Kidney tubule cell (primary cell): ENCODE data around the gene TFF3.

ENCODE experiments used
- DNase-seq: peaks from one replicate; pipeline ENCODE4 v3.0.0-alpha.2; 2018; ENCODE audit warnings: low spot score

Gene TFF3

DNA sequence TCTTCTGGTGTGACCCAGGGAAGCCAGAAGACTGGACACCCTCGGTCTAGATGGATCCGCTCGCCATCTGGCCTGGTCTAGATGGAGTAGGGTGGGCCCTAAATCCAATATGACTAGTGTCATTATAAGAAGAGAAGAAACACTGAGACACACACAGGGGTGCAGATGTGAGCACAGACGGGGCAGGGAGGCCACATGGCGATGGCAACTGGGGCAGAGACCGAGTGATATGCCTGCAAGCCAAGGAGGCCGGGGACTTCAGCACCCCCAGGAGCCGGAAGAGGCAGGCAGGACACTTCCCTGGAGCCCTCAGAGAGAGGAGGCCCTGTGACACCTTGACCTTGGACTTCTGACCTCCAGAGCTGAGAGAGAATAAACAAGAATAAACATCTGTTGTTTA is 5.6 kb upstream of the TFF3 start:
- no peak for DNase-seq

DNA sequence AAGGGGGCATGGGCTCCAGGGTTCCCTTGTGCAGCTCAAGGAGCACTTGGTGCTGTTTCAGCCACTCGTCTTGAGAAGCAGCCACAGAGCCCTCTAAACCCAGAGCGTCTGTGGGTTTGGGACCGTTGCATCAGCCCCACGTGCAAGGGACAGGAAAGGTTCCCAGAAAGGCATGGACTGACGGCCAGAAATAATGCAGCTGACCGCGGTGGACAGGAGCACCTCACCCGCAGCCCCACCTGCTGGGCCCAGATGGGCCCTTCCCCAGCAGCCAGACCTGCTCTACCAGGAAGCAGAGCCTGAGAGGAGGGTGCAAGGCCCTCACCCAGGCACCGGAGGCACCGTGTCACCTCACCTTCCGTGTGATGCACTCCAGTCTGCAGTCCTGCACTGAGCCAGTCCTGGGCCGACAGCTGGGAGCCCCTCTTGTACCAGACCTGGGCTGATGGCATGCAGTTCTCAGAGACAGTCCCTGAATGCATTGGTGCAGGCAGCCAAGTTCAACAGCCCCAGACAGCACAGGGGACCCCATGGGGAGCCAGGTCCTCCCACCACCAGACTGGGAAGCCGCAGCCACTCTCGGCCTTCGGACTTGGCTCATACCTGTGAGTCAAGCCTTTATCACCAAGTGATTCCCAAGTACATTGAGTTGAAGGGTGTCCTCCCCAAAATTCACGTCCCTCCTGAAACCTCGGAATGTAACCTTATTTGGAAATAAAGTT is 4.8 kb upstream of the TFF3 start:
- DNase-seq = no peak

DNA sequence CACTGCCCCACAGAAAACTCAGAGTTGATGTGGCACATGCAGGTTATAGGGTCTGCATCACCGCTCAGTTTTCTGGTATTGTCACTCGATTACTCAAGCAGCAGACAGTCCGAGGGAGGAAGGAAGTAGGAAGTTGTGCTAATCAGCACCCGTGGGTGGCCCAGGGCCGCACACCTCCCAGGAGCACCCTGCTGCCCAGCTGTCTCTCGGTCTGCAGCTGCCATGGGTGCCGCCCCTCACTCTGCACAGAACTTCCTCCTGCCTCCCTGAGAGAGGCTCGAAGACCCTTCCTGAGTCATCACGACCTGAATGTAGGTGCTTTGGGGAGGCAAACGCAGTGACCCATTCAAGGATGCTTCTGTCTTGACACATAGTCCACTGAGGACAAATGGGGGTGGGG is 4.2 kb upstream of the TFF3 start:
- DNase-seq = no peak

DNA sequence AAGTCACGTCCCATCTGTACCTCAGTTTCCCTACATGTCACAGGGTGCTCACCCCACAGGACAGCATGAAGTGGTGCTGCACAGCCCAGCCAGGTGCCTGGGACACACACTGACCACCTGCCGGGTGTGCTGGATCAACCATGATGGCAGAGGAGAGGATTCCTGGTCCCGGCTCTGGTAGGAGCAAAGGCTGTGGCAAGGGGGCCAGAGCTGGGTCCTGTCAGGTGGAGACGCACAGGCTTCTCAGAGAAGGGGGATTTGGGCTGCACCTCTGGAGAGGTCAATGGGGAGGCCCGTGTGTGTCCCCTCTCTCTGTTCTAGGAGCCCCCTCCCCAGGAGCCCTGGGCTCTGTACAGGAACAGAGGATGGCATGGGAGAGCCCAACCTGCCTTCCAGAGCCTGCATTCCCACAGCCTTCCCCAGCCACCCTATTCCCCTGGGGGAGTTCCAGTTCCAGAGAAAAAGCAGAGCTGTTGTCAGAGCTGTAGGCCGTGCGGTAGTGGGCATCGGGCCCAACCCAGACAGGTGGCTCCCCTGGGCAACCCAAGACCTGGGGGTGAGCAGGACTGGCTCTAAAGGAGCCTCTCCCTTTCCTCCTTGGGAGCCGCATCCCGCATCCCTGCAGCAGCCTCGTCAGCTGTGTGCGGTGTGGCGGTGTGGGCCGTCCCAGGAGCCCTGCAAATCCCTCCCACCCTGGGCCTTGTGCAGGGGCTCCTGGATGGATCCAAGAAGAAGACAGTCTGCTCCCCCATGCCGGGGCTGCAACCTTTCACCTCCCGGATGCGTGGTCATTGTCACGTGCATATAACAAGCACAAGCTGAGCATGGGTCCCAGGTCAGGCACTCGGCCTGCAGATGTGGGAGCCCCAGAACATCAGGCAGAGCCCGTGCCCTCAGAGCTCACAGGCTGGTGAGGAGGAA is 2.9 kb upstream of the TFF3 start:
- DNase-seq = no peak

DNA sequence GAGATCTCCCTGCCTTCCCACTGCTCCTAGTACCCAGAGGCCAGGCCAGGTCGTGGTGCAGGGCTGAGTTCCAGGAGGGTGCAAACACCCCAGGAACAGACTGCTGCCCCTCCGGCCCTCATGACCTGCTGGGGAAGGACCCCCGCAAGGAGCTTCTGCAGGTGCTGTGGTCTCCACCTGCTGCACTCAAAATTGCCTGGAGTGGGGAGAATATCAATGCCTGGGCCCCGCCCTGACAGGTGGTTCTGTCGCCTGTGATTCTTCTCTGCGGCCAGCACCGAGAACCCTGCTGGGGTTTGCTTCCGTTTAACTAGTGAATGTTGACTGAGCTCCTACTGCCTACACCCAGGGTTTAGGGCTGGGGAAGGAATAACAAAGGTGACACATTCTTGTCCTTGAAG is 2.1 kb upstream of the TFF3 start:
- no peak for DNase-seq

DNA sequence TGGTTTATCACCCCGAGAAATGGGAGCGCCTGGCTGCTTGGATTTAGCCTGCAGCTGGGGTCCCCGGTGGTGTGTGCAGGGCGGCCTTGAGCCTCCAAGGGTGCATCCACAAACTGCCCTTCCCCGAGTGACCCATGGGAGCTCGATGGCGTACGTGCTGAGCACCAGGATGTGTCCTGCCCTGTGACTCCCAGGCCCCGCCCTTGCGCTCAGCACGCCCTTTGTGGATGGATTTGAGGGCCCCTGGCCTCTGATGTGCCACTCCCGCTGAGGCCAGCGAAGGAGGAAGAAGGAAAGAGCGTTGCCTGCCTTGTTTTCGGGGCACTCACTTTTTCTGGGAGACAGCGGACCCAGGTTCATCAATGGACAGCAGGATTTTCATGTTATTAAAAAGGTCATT is 1.7 kb upstream of the TFF3 start:
- DNase-seq = no peak

DNA sequence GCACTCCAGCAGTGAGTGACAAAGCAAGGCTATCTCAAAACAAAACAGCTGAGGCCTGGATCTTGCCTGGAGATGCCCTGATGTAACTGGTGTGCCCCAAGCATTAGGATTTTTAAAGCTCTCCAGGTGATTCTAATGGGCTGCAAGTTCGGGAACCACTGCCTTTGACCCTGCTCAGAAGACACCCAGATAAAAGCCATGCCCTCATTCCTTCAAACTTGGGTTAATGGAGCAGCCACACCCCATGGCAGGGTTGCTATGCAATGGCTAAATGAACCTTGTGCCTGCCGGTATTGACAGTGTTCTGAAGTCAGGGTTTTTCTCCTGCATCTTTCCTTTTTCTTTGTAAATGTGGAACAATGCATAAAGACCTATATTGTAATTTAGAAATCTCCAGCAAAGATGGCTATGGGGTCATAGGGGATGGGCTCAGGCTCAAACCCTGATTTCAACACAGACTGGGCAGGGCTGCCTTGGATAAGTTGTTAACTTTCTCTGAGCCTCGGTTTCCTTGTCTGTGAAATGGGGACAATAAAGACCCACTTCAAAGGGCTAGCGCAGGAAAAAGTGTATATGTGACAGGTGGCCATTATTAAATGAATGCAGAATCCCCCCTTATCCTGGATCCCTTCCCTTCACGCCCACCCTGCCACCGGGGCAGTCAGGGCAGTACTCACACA is 453 bp downstream of the TFF3 start:
- no peak for DNase-seq

DNA sequence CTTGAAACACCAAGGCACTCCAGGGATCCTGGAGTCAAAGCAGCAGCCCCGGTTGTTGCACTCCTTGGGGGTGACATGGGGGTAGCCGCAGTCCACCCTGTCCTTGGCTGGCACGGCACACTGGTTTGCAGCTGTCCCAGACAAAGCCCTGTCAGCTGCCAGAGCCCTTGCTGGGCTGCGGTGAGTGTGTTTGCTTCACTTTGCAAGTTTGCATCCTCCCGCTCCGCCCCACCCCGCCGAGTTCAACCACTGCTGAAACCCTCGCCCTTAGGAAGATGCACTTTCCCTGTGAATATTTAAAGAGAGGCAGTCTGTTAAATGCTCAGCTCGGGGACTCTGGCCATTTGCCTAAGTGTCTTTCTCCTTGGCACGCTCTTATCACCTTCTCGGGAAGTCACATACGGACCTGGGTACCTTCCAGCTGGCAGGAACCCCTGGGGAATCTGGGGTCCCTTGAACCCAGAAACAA is 1.7 kb downstream of the TFF3 start:
- DNase-seq = no peak

DNA sequence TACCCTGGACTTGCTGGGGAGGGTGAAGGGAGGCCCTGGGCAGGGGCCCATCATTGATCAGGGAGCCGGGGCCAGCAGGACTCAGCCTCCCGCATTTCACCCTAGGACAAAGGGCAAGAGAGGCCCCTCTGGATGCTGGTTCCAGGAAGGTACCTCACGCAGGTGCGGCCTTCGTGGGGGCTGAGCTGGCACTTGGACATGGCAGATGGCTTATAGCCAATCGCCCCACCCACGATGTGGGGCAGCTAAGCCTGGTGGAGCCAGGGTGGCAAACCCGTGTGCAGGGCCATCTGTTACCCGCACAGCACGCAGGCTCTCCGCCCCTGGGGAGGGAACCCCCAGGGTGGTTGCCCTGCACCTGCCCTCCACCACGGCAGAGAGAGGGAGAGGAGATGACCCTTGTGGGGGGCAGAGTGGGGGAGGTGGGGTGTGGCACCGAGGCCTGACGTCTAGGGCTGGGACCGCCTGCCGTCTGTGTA is 2.5 kb downstream of the TFF3 start:
- no peak for DNase-seq

DNA sequence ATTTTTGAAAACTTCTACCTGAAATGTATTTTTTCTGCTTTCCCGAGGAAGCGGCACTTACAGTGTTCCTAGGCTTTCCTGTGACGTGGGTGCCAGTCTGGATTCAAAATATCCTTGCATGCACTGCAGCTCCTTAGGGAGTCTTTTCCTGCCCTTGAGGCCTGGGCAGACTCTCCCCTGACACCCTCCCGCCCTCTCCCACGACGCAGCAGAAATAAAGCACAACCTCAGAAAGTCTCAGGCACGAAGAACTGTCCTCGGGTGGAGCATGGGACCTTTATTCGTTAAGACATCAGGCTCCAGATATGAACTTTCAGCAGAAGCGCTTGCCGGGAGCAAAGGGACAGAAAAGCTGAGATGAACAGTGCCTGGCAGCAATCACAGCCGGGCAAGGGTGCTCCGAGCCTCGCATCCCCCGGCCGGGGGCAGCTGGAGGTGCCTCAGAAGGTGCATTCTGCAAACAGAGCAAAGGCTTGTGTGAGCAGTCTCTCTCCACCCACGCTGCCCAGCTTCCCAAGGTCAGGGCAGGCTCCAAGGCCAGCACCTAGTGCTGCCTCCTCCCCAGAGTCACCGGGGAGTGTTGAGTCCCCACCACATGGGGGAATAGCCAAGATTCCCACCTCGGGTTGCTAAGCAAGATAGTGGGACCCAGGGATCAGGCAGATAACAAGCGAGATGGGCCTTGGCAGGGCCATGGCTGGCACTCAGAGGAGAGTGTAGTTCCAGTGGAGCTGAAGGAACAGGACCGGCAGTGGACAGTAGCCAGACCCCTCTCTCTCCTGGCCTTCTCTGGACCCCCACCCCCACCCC is 3.2 kb downstream of the TFF3 start:
- no peak for DNase-seq

DNA sequence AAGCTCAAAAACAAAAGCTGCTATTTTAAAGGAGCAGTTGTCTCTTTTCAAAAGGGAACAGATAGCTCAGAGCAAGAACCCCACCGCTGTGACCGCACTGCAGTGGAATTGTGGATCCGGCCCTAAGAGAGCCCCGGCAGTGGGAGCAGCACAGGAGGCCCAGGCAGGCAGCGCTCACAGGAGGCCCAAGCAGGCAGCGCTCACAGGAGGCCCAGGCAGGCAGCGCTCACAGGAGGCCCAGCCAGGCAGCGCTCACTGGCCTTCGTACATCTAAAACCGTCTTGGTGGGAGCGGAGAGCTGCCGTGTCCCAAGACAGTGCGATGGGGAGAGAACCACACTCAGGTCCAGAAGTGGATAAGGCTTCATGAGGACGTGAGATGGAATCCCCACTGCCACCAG is 4.0 kb downstream of the TFF3 start:
- no peak for DNase-seq

DNA sequence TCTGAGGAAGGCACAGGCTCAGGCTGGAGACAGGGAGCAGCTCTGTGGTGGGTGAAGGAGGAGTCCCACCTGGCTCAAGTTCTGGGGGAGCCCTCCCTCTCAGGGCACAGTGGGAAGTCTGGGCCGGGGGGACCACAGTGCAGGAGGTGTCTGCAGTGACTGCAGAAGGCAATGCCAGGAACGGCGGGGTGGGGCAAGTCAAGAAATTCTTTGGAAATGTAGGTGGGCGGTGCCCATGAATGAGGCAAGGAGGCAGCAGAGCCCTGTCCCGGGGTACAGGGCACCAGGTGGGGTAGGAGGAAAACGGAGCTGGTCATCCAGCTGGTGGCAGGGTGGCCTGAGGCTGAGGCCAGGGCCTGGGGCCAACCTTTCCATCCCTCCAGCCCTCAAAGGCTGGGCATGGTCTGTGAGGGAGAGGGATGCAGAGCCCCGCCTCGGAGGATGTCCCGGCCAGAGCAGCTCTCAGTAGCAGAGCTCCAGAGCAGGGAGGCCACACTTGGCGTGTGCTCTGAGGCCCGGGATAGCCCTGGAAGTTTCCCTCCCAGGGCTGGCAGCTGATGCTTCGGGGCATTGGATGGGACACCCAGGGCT is 4.7 kb downstream of the TFF3 start:
- no peak for DNase-seq

DNA sequence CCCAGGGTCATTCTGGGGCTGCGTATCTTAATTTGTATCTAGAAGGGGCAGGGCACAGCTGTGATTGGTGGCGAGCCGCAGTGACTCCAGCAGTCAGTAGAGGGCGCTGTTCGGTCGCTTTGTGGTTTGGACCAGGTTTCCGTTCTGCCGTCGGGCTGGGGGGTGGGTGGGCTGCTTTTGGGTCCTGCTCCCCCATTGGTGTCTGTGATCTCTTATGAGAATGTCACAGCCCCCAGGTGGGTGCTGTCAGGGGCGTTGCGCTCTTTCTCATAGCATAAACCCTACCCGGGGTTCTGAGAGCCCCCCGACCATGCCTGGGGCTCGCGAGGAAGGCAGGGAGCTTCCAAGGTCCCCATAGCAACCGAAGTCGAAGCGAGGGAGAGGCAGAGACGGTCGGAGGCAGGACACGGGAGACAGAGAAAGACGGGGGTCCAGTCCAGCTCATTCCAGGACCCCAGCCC is 5.4 kb downstream of the TFF3 start:
- peak; percentile 35 for DNase-seq

DNA sequence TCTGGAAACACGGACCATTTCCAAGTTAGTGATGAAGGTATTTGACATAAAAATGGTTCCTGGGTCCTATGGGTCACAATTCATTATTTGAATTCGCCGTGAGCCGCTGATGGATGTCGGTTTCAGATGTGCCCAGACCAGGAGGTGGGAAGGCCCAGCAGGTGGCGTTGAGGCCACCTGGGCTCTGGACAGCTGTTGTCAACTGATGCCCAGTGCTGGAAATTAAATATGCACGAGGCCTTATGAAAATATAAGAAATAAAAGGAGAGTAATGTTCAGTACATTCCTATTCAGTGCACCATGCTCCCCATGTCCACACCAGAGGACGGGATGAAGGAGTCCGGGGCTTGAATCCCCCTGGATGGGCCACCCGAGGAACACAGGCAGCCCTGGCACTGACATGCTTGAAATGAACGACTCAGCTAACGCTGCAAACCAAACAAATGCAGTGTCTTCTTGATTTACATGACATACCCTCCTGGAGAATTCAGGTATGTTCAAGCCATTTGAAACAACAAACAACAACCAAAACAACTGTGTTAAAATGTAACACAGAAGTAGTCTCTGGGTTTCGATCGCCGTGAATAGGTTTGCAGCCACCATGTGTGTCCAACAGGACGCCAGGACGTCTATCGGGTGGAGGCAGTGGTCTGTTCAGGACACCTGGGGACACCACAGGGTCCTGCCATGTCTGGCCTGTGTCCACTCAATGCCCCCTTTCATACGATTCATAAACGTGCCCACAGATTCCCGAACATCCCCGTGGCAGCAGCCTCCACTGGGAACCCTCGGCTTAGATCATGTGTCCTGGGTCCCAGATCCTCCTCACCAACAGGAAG is 6.1 kb downstream of the TFF3 start:
- DNase-seq = no peak

DNA sequence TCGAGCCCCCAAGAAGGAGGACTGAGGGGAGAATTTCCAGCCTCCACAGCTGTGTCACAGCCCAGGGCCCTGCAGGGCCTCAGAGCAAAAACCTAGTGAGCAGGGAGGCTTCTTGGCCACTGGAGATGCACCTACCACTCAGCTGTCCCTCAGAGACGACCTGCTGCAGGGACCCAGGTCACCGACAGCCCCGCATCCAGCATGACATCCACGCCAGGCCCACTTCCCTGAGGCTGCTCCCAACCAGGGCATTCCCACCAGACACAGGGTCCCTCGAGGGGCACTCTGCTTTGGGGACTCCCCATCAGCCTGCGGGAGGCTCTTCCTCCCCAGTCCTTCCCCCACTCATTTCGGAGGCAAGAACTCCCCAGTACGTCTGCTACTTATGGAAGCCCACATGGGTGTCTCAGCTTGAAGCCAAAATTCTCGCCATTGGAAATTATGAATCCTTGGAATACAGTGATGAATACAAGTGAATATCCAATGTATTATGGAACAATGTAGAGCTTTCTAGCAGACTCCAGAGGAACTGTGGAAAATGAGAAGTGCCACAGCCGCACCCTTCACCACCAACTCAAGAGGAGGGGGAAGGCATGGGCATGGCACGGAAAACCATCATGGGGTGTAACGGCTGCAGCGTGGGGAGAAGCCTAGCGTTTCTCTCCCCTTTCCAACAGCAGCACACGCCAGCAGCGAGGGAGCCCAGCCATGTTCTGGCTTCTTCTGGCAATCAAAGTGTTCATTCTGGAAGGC is 6.9 kb downstream of the TFF3 start:
- no peak for DNase-seq

DNA sequence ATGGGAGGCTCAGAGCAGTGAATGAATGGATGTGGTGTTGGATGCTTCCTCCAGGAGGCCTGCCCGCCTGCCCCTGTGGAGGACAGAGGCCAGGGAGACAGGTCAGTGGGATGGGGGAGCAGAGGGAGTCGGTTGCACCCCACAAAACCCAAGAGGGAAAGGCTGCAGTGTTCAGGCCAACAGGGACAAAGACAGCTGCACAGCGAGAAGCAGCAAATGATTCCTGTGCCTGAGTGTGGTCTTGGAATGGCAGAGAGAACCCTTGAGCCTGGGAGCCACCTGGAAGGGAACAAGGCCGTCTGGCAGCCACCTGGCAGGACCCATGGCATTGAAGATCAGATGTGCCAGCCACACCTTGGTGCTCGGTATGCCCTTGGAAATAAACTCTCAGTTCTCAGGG is 8.1 kb downstream of the TFF3 start:
- DNase-seq = no peak

DNA sequence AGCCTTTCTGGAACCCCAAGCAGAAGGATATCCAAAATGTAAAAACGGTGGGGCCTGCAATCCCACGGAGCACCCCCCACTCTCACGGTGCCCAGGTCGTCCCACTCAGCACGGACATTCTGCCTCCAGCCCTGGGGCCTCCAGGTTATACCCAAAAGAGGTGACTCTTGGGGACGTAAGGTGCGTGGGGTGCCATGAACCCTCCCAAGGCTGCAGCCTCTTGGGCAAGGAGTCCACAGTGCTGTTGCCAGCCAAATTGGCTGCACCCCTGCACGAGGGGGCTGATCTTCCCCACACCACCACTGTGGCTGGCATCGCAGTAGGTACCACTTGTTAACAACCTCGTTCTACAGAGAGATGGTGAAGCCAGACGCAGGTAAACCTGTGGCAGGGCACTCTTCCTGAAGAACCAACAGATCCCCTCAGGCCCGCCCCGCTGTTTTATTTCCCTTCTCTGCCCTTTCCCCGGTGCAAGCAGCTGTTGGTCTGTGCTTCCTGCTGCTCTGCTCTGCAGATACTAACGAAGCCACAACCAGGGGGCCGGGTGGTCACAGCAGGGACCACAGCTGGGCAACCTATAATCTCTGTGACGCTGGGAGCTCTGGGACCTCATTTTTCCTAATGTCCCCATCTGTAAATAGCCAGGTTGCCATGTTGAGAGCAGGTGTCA is 8.7 kb downstream of the TFF3 start:
- DNase-seq = no peak

DNA sequence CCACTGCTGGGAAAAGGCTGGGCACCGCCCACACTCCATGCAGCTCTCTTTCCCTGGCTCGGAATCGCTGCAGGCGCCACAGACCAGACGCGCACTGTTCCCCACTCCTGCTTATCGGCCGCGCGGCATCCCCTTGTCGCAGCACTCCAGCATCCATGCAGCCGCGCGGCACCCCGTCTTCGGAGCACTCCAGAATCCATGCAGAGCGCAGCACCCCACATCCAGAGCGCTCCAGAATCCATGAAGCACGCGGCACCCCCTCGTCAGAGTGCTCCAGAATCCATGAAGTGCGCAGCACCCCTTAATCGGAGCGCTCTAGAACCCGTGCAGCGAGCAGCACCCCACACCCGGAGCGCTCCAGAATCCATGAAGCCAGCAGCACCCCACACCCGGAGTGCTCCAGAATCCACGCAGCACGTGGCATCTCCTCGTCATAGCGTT is 9.5 kb downstream of the TFF3 start:
- DNase-seq = no peak
